Measurements from ENCODE around the gene RAB18.
"Not testable (repeated sequence)": the region's sequence is repeated elsewhere in the genome, so short reads cannot be mapped to it uniquely, and the experiment has no call there.

The RAB18 gene

DNA sequence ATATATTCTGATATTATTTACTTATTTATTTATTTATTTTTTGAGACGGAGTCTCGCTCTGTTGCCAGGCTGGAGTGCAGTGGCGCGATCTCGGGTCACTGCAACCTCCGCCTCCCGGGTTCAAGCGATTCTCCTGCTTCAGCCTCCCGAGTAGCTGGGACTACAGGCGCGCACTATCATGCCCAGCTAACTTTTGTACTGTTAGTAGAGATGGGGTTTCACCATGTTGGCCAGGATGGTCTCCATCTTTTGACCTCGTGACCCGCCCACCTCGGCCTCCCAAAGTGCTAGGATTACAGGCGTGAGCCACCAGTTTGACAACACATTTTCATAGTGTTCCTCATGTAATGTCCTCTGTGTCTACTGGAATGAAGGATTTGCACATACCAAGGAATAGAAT is 1.4 kb downstream of the RAB18 start:
- DNase-seq = not testable (repeated sequence)

DNA sequence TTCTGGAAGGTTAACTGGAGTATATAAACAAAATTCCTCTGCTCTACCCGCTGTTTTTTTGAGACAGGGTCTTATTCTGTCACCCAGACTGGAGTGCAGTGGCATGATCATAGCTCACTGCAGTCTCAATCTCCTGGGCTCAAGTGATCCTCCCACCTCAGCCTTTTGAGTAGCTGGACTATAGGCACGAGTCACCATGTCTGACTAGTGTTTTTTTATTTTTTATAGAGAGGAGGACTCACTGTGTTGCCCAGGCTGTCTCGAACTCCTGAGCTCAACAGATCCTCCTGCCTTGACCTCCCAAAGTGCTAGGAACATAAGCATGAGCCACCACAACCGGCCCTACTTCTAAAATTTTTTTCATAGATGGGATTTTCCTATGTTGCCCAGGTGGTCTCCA is 2.2 kb downstream of the RAB18 start:
- DNase-seq = no peak

DNA sequence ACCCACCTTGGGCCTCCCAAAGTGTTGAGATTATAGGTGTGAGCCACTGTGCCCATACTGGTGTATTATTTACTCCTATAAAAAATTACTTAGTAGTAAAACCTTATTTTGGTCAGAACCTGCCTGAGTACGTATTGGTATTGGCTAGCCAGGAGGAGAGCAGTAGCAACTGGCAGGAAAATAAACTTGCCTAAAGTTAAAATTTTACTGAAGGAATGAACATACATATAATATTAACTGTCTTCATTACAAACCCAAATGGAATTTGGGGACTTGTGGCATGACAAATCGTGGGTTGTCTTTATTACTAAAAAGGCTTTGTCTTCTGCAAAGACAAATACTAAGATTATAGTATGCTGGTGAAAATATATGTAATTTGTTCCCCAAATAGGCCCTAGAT is 8.4 kb downstream of the RAB18 start:
- DNase-seq = no peak

DNA sequence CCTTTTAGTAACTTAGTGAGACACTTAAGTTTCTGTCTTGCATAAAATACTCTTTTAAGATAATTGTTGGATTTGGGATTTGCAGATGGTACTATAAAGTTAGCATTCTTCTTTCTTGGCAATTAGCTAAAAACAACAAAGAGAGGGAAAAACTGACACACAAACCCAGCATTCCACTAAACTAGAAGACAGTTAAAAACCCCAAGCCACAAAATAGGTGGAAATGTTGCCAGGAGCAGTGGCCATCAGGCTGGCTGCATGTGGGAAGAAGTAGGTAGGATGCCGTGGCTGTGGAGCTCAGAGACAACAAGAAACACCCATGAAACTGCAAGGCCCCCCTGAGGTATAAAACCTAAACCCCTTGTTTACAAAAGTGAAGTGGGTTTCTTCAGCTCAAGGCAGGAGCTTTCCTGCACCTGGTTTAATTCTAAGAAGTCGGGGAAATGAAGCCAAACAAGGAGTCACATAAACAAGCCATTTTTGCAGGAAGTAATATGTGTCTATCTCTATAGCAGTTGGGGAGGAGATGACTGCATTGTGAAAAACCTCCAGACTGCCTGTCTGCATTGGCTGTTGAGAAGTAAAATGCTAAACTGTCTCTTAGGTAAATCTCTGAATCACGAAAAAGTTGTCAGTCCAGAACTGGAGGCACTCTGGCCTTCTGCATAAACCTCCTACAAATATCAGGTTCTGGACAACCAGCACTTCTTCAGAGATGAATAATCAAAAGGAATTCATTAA is 9.5 kb downstream of the RAB18 start:
- DNase-seq = no peak

DNA sequence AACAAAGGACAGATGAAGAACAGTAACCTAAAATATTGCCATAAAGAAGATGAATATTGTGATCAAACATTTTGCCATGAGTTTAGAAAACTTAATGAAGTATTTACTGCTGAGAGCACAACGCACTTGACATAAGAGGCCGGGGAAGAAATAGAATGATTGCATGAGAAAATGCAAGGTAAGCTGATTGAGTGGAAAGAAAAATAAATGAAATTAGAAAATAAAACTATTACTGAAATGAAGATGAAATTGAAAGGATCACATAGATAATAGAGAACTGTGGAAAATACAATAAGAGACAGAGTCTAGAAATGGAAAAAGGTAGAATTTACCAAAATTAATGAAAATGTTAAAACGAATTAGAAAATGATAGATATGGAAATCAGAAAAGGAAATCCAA is 10.1 kb downstream of the RAB18 start:
- DNase-seq = no peak

DNA sequence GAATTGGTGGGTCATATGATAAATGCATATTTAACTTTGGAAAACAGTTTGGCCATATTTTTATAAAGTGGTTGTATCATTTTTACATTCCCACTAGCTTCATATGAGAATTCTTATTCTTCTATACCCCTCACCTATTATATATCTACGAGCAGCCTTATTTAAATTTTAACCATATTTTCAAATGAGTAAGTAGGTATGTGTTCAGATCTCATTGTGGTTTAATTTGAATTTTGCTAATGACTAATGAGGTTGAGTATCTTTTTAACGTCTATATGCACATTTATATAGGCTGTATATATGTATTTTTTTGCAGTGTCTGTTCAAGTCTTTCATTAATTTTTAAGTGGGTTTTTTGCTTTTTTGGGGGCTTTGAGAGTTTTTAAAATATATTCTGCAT is 14.2 kb downstream of the RAB18 start:
- DNase-seq = peak in 1 of 2 experiments; percentile 4

DNA sequence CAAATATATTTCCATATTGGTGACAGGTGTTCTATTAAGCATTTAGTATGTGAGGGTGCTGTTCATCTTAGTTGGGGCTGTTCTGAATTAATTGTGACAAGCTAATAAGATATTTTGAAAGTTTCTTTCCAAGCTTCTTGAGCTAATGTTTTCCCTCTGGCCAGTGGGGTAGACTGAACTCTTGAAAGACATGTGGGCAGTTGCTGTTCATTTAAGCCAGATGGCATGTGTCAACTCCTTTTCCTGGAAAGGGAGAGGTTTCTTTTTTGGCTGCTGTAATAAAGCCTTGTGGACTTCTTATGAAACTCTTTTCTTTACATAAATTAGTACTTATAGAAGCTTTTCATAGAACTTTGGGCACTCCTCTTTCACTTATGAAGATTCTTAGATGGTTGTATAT is 21.7 kb downstream of the RAB18 start:
- peak; percentile 5 to 26 for DNase-seq

DNA sequence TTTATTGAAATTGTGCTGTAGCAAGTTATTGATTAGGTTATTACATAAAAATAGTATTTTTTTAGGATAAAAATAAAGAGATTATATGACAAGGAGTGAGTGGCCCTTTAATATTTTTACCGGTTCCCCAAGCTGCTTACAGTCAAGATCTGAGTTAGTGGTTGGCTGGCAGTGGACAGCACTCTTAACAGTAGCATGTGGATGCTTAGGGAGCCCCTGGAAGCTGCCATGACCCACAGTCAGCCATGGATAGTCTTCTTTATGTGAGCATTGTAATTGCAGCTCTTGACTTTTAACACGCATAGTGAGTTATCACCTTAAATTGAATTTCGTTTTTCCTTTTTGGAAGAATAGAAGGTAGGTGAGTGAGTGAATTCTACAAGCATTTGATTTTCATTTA is 22.1 kb downstream of the RAB18 start:
- no peak for DNase-seq

DNA sequence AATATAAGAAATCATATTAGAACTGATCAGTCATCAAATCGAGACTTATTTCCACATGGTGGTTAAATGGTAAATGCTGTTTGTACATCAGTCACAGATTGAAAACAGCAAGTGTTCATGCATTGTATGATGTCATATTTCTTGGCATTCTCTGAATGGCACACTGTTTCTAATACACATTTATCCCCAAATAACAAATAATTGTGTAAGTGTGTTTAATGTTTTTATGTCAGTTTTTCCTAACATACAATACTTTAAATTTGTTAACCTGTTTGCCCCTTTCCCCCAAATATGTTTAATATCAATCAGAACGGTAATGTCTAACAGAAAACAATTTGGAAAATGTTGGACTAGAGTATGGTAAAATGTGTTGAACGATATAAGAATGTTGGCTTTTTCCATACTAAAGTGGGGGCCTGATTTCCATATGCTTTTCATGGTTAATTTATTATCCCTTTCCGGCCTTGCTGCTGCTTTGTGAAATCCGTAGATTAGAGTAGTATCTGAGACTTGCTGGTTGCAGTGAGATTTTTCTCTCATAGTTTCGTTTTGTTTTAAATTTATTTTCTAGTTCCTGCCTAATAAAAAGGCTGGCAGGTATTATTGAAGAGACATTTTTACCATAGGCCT is 23.7 kb downstream of the RAB18 start:
- peak; percentile 26 to 71 for DNase-seq

DNA sequence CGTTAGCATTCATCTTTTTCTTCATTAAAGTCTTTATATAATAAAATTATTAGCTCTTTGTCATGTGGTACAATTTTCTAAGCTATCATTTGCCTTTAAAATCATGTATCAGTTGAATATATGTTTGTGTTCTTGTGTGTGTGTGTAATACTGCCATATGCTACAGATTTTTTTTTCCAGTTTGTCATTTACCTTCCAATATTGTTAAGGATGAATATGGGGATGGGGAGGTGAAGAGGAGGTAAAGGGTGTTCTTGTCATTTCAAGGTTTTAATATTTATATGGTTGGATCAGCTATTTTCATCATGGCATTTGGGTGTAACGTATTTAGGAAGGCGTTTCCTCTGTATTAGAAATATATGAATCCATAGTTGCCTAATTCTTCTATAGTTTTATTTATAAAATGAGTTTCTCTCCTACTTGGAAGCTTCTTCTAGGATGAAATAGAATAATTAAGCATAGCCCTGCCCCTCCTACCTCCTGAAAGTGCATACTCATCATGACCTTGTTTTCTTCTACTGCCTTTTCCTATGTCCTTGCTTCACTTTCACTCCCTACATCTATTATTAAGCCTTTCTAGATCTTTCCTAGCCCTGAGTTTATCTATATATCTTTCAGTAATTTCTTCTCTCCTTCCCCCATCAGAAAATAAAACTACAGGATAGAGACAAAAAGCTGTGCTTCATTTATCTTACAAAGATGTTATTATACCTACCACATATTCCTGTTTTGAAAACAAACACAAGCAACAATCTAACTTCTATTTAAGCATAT is 25.1 kb downstream of the RAB18 start:
- DNase-seq = no peak

DNA sequence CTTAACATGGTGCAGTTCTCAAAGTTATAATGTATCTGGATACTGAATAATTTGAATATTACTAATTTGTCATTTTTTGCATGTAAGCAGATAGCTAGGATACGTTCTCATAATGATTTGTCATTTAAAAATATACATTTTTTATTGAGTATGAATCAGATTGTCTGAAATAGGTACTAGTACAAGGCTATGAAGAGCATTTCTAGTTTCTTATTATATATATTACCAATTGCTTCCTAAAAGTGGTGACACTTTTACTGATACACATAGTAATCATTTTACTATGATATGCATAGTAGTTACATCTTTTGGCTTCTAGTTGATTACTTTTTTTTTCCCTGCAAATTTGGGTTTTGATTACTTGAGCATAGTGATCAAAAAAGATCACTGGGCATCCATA is 26.4 kb downstream of the RAB18 start:
- no peak for DNase-seq

DNA sequence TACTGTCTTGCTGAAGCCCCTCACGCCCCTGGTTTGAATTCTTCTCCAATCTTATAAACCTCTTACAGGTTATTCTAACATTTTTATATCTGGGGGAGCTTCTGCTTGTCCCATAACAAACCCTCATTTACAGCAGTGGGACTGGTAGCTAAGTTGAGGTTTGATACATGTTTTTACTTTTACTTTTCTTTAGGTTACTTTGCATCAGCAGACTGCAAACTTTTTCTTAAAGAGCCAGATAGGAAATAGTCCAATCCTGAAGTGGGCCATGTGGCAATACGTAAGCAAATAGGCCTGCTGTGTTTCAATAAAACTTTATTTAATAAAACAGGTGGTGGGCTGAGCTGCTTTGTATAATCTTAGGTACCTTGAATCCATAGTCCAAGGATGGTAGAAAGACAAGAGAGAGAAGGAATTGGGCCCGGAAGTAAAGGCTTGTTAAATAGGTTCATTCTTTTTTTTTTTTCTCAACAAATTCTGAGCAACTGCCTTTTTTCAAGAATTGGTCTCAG is 27.3 kb downstream of the RAB18 start:
- DNase-seq = no peak

DNA sequence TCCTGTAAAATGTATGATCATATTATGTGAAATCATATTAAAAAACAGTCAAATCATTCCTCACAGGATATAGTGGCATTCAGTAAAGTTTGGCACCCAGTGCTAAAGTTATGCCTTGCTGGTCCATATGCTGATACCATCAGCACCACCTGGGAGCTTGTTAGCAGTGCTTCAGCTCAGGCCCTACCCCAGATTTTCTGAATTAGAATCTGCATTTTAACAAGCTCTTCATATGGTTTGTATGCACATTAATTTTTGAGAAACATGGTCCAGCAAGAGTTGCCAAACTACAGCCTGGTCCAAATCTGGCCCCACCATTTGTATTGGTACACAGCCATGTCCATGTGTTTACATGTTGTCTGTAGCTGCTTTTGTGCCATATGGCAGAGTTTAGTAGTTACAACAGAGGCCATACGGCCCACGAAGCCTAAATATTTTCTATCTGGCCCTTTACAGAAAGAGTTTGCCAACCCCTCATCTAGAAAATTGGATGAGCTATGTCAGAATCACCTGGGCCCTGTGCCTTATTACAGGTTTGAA is 30.1 kb downstream of the RAB18 start:
- no peak for DNase-seq

DNA sequence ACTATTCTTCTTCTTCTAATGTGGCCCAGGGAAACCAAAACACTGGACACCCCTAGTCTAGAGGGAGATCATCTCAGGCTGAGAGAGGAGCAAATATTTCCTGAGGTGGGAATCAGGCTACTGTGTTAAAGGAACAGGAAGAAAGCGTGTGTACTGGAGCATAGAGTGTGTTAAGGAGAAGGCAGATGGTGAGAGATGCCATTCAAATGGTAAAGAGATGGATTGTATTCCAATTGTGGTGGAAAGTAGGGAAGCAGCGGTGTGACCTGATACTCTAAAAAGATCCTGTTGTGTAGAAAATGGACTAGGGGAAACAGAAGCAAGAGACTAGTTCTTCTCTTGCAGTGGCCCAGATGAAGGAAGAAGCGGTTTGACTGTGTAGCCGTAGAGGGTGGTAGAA is 31.2 kb downstream of the RAB18 start:
- DNase-seq = no peak

DNA sequence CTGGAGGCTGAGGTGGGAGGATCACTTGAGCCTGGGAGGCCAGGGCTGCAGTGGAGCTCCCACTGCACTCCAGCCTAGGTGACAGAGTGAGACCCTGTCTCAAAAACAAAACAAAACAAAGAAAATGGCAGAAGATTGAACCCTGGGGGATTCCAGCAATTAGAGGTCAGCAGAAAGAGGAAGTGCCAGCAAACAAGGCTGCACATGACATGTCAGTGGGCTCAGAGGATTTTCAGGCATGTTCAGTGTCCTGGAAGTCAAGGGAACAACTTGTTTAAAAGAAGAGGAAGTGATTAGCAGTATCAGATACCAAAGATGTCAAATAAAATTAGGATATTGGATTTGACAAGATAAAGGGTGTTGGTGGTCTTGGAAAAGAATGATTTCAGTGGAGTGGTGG is 32.3 kb downstream of the RAB18 start:
- DNase-seq = no peak

DNA sequence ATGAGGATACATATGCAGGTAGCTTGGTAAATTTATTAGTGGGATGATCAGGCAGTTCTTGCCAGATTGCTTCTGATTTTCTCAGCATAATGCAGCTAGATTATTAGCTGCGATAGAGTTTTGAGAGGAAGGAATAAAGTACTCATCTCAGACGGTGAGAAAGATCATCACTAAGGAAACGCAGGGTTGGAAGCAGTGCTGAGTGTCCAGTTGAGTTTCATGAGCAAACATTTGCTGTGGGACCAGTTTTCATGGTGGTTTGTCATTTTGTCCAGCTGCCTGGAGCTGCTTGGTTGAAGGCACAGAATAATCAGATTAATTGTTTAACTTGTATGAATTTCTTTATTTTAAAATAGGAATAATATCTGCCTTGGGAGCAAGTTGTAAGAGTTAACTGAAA is 33.1 kb downstream of the RAB18 start:
- DNase-seq = no peak

DNA sequence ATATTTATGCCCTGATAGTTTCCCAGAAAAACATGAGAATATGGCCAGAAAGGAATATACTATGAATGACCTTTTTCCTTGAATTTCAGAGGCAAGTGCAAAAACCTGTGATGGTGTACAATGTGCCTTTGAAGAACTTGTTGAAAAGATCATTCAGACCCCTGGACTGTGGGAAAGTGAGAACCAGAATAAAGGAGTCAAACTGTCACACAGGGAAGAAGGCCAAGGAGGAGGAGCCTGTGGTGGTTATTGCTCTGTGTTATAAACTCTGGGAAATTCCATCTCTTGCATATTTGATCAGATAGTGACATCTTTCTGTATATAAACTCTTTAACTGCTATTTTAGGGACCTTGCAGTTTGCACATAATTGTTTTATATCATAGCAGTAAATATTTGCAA is 33.7 kb downstream of the RAB18 start:
- no peak for DNase-seq

DNA sequence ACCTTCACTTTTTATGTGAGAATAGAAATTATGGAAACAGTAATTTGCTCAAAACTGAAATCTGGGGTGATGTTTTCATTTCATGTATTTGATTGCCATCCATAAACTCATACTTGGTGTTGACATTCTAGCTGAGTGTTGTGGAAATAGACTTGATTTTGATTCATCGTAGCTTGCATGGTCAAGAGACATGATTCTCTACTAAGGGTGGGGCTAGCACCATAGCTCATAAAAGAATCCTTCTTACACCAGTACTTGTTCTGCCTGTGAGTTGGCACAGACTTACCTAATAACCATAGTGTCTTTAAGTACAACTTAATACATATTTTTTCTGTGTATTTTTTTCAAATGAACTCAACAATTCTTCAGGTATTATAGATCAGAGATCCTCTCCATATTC is 36.6 kb downstream of the RAB18 start:
- no peak for DNase-seq

DNA sequence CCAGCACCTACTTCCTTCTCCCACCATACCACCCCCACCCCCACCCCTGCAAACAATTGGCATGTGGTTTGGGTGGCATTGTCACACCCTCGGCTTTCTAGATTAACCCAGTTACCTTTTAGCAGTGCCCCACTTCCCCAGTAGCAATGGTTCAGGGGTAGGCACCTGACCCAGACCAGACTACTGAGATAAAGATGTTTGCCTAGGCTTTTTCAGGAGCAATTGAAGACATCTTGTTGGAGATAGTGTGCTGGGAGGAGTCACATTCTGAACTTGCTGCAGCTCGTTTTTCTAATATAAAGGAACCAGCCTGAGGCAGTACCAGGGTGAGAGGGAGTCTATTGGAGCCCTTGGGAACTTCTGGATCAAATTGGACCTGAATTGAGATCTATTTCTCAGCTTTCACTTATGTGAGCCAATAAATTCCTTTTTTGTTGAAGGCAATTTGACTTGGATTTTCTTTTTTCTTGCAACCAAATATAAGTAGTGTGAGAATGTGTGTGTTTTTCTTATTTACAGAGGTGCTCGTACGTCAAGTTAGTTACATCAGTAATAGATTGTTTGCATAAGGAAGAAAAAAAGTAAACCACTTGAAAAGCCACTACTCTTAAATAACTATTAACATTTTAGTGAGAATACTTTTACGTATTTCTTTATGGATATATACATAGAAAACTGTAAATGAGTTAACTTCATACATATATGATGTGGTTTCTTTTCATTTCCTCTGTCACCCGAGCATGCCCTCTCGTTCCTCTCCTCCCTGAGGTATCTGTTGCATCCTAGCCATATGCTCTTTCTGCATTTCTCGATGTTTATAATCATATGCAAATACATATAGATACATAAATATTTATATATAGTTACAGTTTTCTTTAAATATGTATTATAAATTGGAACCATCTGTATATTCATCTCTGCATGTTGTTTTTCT is 38.0 kb downstream of the RAB18 start:
- DNase-seq = no peak

DNA sequence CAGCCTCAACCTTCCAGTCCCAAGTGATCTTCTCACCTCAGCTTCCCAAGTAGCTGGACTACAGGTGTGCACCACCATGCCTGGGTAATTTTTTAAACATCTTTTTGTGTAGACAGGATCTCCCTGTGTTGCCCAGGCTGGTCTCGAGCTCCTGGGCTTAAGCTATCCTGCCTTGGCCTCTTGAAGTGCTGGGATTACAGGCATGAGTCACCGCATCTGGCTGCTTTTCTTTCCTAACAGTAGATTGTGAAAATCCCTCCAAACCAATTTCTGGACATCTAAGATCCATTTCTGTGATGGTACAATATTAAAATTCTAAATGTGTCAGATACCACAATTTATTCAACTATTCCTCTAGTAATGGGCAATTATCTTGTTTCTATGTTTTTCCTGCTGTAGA is 38.7 kb downstream of the RAB18 start:
- no peak for DNase-seq

DNA sequence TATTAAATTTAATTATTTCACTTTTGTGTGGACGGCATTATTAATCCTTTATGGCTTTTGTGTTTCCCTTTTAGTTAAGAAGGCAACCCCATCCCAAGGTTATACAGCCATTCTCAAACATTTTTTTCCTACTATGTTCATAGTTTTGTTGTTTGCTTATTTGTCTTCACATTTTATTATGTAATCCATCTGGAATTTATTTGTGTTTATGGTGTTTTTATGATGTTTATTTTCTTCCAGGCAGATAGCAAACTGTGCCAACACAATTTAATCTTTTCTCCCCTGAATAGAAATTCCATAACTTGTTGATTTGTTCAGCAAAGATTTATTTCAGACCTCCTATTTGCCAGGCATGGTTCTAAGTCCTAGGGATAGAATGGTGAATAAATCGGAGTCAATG is 42.9 kb downstream of the RAB18 start:
- DNase-seq = no peak

DNA sequence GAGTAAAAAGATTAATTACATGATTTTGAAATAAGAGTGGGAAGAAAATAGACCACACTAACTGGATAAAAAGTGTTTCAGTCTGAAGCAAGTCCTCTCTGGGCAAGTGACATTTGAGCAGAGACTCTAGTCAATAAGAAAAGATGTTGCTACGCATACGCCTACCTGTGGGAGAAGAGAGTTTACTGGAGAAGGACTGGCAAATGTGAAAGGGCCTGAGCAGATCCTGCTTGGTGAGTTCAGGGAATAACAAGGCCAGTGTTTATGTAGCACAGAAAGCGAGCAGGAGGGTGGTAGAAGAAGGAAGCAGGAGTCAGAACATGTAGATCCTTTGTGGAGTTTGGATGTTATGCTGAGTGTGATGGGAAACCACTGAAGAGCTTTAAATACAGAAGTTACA is 43.4 kb downstream of the RAB18 start:
- DNase-seq = no peak

DNA sequence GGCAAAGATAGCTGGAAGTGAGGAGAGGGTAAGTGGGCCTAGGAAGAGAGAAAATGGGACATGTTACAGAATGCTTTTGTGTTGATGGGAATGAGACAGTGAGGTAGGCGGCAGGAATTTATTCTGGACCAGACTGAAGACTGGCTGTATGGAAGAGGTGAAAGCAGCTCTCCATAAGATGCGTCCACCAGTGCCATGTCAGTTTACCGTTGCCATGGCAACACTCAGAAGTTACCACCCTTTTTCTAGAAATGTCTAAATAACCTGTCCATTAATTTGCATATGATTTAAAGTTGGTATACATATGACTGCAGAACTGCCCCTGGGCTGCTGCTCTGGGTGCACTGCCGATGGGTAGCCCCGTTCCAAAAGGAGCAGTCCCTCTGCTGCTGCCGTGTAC is 46.7 kb downstream of the RAB18 start:
- no peak for DNase-seq

Data from NCI-H526 (cell line).